GM19023 (cell line): ENCODE data around the gene ACKR4.
"Not testable (repeated sequence)": the region's sequence is repeated elsewhere in the genome, so short reads cannot be mapped to it uniquely, and the experiment has no call there.

Experiments
- ATAC-seq: cut with Tn5 transposase; IDR thresholded peaks from one replicate; pipeline ENCODE4 v1.9.1; 2021; ENCODE audit warnings: mild to moderate bottlenecking, moderate library complexity; ENCODE audit not compliant: unreplicated experiment

The ACKR4 gene

DNA sequence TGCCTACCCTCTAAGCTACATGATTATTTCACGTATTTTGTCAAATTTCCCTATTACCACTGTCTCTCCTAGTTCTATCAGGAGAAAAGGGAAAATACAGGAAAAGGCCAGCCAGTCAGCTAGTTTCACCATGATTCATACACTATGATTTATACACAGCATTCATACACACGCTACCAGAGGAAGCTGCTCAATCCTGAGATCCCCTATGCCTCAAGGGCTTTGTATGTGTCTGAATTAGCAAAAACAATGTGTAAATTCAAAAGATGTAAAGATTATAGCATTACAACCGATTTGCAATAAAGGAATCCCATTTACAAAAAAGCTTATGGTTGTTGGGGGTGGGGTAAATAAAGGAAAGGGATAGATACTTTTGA lies 3.1 kb upstream of the ACKR4 start:
- no peak for ATAC-seq

DNA sequence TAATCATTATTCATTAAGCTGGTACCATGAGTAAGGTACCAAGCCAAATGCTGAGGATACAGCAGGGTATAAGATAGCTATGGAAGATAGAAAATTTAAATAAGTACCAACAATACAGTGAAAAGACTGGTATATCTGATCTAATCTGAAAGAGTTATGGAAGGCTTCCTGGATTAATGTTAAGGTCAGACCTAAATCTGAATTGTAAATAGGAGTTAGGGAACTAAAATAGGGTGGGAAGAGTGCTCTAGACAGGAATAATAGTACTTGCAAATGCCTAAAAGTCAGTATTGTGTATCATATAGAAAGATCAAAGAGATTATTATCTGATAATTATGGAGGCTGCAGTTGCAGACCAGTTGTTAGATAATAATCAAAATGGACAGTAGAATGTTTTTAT lies 2.6 kb upstream of the ACKR4 start:
- no peak for ATAC-seq

DNA sequence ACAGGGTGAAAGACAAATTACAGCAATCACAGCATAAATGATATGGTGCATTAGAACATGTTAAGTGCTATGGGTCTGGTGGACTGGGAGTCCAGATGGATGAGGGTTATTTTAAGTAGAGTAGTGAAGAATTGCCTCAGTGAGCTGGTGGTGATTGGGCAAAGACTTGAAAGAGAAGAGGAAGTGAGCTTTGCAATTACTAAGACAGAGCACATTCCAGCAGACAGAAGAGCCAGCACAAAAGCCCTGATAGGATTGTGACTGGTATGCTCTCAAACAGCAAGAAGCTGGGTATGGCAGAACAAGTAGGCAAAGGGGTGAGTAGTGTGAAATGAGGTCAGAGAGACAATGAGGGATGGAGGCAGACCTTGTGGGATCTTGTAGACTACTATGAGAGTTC lies 2.1 kb upstream of the ACKR4 start:
- ATAC-seq = no peak

DNA sequence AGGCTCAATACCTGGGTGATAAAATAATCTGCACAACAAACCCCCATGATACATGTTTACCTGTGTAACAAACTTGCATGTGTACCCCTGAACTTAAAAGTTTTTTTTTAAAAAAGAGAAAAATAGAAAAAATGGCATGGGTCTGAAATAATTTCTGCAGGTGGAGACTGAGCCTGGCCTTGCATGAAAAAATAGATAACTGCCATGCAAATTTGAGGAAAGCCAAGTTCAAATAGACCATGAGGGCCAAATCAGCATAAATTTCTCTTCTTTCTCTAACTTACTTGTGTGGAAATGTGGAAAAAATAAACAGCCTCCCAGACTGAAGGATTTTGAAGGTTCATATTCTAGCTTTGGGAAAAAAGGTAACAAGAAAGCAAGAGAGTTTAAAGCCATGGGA lies 744 bp upstream of the ACKR4 start:
- ATAC-seq = no peak

DNA sequence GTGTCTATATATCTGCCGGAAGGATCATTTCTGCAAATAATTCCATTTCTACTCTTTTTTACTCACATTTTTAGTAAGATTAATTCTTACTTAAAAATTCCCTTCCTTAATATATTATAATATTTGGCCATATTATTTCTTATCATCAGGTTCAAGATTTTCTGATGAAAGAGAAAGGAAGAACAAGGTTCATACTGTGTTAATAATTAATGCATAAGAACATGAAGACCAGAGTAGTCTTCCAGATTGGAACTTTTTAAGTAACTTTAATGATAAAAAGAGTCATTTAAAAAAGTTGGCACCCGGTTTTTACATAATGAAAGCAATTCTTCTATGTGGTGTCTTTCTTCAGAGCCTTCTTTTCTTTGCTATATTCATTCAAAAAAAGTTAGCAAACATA lies 590 bp downstream of the ACKR4 start:
- ATAC-seq = no peak

DNA sequence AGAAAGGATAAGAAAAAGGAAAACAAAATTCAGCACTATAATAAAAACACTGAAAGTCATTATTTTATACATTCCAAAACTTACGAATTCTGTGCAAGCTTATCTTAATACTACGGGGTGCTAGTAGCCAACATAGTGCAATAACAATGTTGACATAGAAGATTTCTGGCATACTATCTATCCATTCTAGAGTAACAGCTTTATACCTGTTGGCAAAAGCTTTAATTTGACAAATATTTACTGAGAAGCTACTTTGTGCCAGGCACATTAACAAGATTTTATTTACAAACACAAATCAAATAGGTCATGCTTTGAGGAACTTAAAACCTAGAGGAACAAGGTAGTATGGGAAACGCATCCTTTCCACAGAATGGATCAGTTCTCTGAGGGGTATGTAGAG lies 1.1 kb downstream of the ACKR4 start:
- ATAC-seq = no peak

DNA sequence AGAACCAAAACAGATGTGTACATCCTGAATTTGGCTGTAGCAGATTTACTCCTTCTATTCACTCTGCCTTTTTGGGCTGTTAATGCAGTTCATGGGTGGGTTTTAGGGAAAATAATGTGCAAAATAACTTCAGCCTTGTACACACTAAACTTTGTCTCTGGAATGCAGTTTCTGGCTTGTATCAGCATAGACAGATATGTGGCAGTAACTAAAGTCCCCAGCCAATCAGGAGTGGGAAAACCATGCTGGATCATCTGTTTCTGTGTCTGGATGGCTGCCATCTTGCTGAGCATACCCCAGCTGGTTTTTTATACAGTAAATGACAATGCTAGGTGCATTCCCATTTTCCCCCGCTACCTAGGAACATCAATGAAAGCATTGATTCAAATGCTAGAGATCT lies 3.5 kb downstream of the ACKR4 start:
- not testable (repeated sequence) for ATAC-seq

DNA sequence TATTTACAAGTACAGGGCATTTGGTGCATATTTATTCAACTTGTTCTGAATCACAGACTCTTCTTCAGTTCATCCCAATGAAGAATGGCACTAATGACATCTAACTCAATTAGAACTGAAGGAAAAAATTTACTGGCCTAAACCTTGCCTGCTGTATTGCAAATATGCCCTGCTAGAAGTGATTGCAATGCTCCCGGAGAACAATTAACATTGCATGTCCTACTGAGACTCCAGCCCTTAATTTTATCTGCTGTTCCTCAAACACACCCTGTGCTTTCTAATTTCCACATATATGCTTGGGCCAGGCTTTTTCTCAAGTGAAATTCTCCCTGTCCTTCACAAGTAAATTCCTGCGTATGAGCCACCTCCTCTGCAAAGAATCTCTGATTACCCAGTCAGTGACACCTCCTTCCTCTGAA lies 8.3 kb downstream of the ACKR4 start:
- no peak for ATAC-seq

DNA sequence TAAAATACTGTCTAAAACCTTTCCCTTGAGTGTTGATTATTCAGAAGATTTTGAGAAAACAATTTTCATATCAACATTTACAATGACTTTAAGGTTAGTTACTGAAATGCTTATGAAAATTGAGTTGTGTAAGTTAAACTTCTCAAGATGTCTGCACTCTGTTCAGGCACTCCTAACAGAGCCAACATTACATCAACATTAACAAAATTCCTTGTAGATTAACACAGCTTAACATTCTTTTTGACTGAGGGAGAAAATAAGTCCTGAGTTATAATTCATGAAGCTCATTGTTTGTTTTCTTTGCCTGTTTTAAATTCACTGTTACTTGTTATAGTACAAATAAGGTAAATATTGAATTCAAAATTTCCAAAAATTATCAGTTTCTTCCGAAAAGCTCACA lies 9.0 kb downstream of the ACKR4 start:
- no peak for ATAC-seq

DNA sequence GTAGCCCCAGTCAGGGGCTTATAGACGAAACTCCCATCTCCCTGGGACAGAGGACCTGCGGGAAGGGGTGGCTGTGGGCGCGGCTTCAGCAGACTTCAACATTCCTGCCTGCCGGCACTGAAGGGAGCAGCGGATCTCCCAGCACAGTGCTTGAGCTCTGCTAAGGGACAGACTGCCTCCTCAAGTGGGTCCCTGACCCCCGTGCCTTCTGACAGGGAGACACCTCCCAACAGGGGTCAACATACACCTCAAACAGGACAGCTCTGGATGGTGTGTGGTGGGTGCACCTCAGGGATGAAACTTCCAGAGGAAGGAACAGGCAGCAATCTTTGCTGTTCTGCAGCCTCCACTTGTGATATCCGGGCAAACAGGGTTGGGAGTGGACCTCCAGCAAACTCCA lies 9.6 kb downstream of the ACKR4 start:
- not testable (repeated sequence) for ATAC-seq

DNA sequence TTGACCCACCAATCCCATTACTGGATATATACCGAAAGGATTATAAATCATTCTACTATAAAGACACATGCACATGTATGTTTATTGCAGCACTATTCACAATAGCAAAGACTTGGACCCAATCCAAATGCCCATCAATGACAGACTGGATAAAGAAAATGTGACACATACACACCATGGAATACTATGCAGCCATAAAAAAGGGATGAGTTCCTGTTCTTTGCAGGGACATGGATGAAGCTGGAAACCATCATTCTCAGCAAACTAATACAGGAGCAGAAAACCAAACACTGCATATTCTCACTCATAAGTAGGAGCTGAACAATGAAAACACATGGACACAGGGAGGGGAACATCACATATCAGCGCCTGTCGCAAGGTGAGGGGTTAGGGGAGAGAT lies 18.2 kb downstream of the ACKR4 start:
- not testable (repeated sequence) for ATAC-seq

DNA sequence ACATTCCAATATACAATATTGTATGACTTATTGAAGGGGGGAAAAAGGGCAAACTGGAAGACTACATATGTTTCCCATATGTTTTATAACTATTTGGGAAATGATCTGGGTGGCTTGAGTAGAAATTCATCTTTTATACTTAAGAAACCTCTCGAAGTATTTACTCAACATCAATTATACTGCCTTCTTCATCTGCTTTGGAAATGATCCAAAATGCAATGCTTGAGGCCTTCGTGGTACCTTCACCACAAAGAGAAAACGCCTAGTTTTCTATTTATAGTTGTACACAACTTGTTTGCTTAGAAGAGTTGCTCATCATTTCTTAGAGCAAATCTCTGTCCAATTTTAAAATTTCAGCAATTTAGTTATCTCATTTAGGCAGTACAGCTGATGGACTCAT lies 18.8 kb downstream of the ACKR4 start:
- ATAC-seq = no peak

DNA sequence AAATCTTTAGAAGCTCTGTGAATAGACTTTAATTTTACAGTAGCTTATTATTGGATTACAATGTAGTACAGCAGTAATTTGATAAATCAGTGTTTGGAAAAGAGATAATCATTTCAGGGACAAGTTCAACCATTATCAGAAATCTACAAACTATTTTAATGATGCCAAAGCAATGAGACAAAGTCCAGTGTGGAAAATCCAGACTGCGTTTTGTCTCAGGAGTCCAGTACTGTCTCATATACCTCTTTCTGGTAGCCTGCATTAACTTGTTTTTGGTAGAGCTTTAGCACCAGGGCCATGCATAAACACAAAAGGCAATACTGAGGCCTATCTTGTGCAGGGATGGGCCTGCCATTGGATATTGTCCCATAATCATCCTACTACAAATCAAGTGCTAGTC lies 19.7 kb downstream of the ACKR4 start:
- no peak for ATAC-seq

DNA sequence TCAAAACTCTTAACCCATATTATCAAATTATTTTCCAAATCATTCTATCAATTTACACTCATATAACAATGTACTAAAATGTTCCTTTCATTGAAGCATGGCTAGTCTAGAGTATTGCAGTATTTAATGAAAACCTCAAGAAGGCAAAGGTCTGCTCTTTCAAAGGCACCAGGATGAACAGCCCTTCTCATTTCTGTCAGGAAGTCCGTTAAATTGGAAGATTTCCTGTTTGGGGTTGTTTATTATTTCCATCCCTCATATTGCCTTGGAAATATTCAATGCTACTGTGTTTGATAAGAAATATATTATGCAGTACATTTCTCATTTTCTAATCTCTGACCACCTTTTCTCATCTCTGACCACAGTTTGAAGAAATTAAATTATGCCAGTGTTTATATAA lies 25.1 kb downstream of the ACKR4 start:
- no peak for ATAC-seq

DNA sequence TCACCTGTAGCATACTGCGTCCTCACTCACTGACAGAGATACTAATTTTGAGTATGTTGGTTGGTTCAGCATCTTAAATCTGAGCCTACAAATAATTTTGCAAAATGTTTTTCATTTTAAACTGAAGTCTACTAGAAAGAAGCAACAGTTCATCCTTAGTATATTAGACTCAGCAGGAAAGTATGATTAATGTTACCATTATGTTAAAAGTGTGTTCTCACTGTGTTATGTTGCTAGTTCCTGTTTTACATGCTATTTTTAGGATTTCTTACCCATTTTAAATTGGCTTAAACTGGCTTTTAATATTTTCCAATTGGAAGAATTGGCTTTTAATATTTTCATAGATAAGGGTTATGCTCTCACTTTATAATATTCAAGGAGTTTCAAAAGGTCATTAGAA lies 25.7 kb downstream of the ACKR4 start:
- no peak for ATAC-seq

DNA sequence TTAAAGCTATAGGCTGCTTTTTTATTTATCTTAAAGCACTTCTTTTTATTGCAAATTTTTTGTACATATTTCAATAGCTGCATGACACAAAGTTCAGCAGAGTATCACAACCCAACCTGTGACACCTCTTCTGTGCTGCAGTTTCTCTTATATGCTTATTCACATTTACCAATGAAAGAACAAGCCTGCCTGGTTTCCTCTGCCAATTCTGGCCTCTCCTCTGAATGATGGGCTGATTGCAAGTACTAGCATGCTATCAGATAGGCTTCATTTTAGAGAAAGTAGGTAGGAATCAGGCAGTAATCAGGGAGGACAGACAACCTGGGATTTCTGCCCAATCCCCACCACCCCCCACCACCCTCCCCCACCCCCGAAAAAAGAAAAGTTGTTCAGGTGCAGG lies 26.6 kb downstream of the ACKR4 start:
- no peak for ATAC-seq

DNA sequence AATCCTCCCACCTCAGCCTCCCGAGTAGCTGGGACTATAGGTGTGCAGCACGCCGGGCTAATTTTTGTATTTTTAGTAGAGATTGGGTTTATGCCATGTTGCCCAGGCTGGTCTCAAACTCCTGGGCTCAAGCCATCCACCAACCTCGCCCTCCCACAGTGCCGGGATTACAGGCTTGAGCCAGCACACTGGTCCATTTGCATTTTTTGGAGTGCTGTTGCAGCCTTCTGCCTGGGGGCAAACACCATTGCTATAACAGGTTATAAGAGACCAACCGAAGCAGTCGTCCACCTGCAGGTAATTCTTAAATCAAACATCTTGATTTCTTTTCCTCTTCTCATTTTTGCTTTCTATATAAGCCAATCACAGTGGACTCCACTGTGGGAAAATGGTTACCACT lies 27.7 kb downstream of the ACKR4 start:
- no peak for ATAC-seq

DNA sequence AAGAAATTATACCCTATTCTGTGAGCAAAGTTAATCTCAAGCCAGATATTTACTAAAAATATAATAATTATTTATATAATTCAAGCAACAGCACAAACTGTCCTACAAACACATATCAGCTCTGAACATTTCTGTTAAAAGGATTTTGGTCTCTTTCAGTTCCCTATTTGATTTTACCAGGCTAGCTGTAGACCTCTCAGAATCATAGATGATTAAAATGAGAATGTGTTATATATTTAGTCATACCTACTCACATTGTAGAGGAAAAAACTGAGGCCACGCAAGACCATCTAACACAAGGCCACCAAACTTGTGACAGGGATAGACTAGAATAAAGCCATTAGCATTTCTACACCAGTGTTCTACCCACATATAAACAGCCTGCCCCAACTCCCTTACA lies 28.5 kb downstream of the ACKR4 start:
- ATAC-seq = no peak

DNA sequence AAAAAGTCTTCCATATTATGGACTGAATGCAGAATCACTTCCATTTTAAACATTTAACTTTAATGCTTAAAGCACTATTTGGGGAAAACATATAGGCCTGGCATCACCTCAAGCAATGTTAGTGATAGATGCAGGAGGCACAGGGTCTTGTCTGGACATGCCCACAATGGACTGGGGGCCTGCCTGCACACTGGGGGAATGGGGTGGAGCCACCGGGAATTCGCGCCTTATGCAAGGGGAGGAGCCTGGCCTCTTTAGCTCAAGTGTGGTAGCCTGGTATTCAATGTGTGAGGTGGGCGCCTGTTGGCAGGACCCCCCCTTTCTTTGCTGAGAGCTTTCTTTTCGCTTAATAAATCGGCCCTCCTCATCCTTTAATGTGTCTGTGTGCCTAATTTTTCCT lies 29.9 kb downstream of the ACKR4 start:
- no peak for ATAC-seq

DNA sequence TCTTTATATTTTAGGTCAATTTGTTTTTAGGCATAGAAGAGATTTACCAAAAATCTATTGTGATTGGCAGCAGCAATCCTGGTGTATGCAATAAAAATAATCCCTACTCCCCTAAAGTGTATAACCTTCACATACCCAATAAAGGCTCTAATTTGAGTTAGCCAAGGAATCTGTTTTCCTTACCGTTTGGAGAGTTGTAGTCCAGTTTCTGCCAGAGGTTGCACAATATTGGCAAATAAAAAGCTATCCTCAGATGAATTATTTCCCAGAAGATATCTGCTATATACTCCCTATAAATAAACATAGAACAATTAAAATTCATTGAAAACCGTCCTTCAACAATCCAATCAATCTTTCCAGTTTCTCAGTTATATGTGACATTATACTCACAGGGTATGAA lies 31.1 kb downstream of the ACKR4 start:
- ATAC-seq = no peak

DNA sequence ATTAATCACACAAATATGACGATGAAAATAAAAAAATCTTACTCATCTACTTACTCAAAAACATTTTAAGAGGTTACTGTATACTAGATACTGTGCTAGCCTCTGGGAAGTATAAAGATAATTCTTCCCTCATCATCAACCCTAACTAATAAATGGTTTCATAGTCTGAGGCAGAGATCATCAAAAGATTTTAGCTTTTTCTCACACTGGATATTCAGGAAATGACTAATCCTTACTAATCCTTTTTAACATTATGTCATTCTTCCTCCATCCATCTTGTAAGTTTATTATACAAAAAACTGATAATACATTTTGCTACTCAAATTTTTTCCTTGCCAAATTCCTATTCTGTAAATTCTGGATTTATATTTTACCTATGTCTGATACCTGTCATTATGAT lies 32.9 kb downstream of the ACKR4 start:
- no peak for ATAC-seq

DNA sequence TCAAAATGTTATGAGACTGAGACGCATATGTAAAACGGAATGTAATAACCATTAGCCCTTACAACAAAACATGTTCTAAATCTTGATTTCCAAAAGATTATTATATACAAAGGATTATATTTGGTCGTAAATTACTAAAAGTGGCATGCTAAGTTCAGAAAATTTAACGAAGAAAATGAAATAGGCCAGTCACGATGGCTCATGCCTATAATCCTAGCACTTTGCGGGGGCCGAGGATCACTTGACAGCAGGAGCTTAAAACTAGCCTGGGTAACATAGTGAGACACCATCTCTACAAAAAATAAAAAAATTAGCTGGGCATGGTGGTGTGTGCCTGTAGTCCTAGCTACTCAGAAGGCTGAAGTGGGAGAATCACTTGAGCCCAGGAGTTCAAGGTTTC lies 33.5 kb downstream of the ACKR4 start:
- no peak for ATAC-seq

DNA sequence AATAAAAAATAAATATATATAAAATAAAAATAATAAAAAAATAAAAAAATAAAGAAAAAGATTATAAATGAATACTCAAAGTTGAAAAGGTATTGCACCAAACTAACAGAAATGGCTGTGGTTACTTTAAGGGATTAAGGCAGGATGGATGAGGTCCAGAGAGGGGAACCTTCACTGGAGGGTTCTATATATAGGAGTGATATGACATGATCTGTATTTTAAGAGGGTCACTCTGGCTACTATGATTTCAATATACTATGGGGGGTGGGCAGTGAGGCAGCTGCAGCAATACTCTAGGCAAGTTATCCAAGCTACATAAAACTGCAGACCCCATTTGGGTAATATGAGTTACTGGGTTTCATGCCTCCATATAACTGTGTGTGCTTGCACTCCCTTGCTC lies 38.0 kb downstream of the ACKR4 start:
- ATAC-seq = no peak

DNA sequence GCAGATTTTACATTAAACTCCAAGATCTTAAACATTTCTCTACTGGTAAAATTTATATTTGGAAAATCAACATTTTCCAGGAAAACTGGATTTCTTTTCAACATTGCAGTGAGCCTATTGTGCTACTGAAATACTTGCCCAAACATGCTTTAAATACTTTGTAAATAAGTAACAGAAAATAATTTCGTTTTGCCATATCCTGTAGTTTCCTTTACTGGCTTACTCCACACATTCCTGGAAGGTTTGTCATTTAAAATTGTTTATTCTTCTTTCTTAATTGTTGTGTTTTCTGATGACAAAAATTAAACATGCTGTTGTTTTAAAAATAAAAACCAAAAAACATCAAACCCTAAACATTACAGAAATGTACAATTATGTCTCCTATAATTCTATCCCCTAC lies 40.5 kb downstream of the ACKR4 start:
- no peak for ATAC-seq
